Measurements from ENCODE around the gene BCAR3.
"Not testable (repeated sequence)": the region's sequence is repeated elsewhere in the genome, so short reads cannot be mapped to it uniquely, and the experiment has no call there.

BCAR3 gene

DNA sequence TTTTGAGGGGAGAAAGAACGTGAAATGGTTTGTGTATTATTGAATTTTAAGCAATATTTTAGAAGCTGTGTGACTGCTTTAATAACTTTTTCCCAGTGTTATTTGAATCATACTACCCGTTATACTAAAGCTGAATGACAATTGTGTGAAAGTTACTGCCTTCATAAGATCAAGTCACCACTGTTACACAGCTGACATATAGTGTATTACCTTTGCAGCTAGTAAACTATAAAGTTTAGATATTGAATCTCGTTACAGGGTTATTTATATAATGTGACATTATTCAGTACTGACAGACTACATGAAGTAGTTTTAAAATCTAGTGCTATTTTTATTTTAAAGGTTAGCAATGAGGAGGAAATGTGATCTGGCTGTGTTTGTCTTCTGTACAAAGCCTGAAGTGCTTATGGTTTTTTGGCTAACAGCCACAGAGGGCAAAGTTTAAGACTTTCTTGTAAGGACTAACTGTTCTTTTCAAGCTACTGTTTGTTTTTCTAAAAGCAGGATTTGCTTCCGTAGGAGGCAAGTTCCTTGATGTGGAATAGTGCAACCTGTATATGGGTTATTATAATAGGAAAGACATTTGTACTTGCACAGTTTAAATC lies 127.6 kb downstream of the BCAR3 start:
- H3K4ac ChIP-seq (ENCODE audit: low read length); H2BK15ac ChIP-seq (ENCODE audit: low read length); H3K4me3 ChIP-seq (ENCODE audit: low read length in 2 of 2); H4K91ac ChIP-seq (ENCODE audit: low read depth, low read length, poor library complexity); H4K8ac ChIP-seq (ENCODE audit: low read depth, low read length); H3K27ac ChIP-seq (replicated peaks; ENCODE audit: low read length); H2AK5ac ChIP-seq (ENCODE audit: low read depth, low read length); H3K27me3 ChIP-seq (ENCODE audit: control insufficient read depth in 3 of 3, insufficient read depth in 3 of 3, low read depth in 1 of 3, low read length in 3 of 3); H2BK5ac ChIP-seq (ENCODE audit: low read length); H3K79me1 ChIP-seq (ENCODE audit: low read depth, low read length); H2BK12ac ChIP-seq (ENCODE audit: low read length); DNase-seq (ENCODE audit: low spot score); H3K9ac ChIP-seq (ENCODE audit: low read depth, low read length, poor library complexity); H2AFZ ChIP-seq (ENCODE audit: low read length); H3K23ac ChIP-seq (ENCODE audit: low read depth, low read length, poor library complexity); H2BK120ac ChIP-seq (ENCODE audit: low read depth, low read length); H3K18ac ChIP-seq (ENCODE audit: low read length); H3K14ac ChIP-seq (ENCODE audit: low read length); H3K4me2 ChIP-seq (ENCODE audit: insufficient read depth, low read length, poor library complexity, severe bottlenecking): not testable (repeated sequence)
- peaks cover 3 to 15% of the 10 kb centered on the region in 2 donors for H3K4me1 ChIP-seq (ENCODE audit: control insufficient read depth in 2 of 2, insufficient read depth in 1 of 2, low read depth in 1 of 2, low read length in 2 of 2)
- H3K9me3 ChIP-seq (replicated peaks in 1 of 2; ENCODE audit: control insufficient read depth in 2 of 2, insufficient read depth in 1 of 2, low read depth in 1 of 2, low read length in 2 of 2) = peaks cover 0 to 15% of the 10 kb centered on the region in 2 donors
- WGBS, 2 donors (ENCODE audit: extremely low coverage in 2 of 2, insufficient read length in 2 of 2, insufficient replicate concordance in 1 of 2) = no CpG with 5 or more reads among the region's 4 CpGs
- peaks cover 5 to 83% of the 10 kb centered on the region in 2 donors for H3K36me3 ChIP-seq (replicated peaks in 1 of 2; ENCODE audit: control insufficient read depth in 2 of 2, insufficient read depth in 2 of 2, low read length in 2 of 2)

DNA sequence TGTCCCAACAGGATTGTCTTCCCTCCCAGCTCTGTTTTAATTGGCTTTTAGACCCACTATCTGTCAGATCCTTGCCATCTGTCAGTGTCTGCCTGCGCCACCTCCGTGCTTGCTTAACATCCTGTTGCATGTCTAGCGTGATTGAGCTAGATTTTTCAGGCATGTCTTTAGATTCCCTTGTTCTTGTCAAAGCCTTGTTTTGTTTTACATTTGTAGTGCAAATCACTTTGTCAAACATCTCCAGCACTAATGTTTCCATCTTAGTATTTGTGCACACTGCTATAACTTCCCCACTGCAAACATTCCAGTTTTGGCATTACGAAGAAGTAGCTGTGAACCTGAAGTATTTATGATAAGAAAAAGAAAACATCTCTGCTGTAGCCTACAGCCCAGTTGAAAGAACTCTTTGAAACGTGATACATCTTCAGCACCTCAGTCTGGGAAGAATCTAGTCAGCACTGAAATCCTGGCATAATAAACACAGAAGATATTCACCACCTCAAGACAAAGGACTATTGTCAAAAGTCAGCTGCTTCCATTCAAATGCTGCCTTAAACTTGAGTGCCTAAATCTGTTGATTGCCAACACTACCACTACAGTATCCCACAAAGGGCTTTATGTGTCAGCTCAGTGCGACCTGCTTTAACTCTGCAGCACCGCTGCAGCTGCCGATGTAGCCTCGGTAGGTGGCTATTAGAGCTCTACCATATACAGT lies 128.7 kb downstream of the BCAR3 start:
- Histone ChIP-seq H3K79me1 (ENCODE audit: low read depth, low read length) (no peaks in the 10 kb centered on the region), H2BK120ac (ENCODE audit: low read depth, low read length) (no peak overlapping the region), H3K14ac (ENCODE audit: low read length) (no peak overlapping the region), H3K9me3 (replicated peaks in 1 of 2; ENCODE audit: control insufficient read depth in 2 of 2, insufficient read depth in 1 of 2, low read depth in 1 of 2, low read length in 2 of 2) (peaks cover 0 to 4% of the 10 kb centered on the region in 2 donors), H3K27me3 (ENCODE audit: control insufficient read depth in 3 of 3, insufficient read depth in 3 of 3, low read depth in 1 of 3, low read length in 3 of 3) (no peaks in the 10 kb centered on the region), H2BK15ac (ENCODE audit: low read length) (no peak overlapping the region), H3K36me3 (replicated peaks in 1 of 2; ENCODE audit: control insufficient read depth in 2 of 2, insufficient read depth in 2 of 2, low read length in 2 of 2) (peaks cover 9 to 84% of the 10 kb centered on the region in 2 donors), H3K27ac (replicated peaks; ENCODE audit: low read length) (no peak overlapping the region), H2AFZ (ENCODE audit: low read length) (no peak overlapping the region), H2AK5ac (ENCODE audit: low read depth, low read length) (no peak overlapping the region), H3K4me1 (ENCODE audit: control insufficient read depth in 2 of 2, insufficient read depth in 1 of 2, low read depth in 1 of 2, low read length in 2 of 2) (peaks cover 3 to 15% of the 10 kb centered on the region in 2 donors), H4K91ac (ENCODE audit: low read depth, low read length, poor library complexity) (no peak overlapping the region), H3K4ac (ENCODE audit: low read length) (no peak overlapping the region), H2BK12ac (ENCODE audit: low read length) (no peak overlapping the region), H3K18ac (ENCODE audit: low read length) (no peak overlapping the region), H2BK5ac (ENCODE audit: low read length) (no peak overlapping the region), H3K4me2 (ENCODE audit: insufficient read depth, low read length, poor library complexity, severe bottlenecking) (no peak overlapping the region), H3K4me3 (ENCODE audit: low read length in 2 of 2) (no peak overlapping the region), H3K23ac (ENCODE audit: low read depth, low read length, poor library complexity) (no peak overlapping the region), H3K9ac (ENCODE audit: low read depth, low read length, poor library complexity) (no peak overlapping the region), H4K8ac (ENCODE audit: low read depth, low read length) (no peak overlapping the region)
- DNase-seq (ENCODE audit: low spot score) = no peak
- no CpG with 5 or more reads among the region's 9 CpGs for WGBS, 2 donors (ENCODE audit: extremely low coverage in 2 of 2, insufficient read length in 2 of 2, insufficient replicate concordance in 1 of 2)

DNA sequence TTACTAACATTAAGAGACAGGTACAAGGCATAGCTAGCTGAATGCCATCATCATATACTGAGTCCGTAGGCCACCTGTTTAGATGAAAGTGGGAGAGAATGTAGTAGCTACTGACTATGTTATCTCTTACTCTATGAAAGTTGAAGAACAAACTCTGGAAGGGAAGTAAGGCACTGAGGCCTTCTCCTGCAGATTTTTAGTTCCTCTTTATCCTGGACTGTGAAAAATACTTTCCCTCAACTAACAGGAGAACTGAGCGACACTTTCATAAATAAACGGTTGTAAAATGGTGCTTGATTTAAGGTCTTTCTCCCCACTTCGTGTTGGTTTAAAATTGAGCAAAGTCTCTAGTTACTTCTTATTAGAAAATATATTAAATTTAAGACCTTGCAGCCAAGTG lies 131.8 kb downstream of the BCAR3 start:
- Histone ChIP-seq H4K91ac (ENCODE audit: low read depth, low read length, poor library complexity) (no peak overlapping the region), H3K36me3 (replicated peaks in 1 of 2; ENCODE audit: control insufficient read depth in 2 of 2, insufficient read depth in 2 of 2, low read length in 2 of 2) (peaks cover 11 to 100% of the 10 kb centered on the region in 2 donors), H3K27me3 (ENCODE audit: control insufficient read depth in 3 of 3, insufficient read depth in 3 of 3, low read depth in 1 of 3, low read length in 3 of 3) (no peaks in the 10 kb centered on the region), H2AFZ (ENCODE audit: low read length) (no peak overlapping the region), H3K4me1 (ENCODE audit: control insufficient read depth in 2 of 2, insufficient read depth in 1 of 2, low read depth in 1 of 2, low read length in 2 of 2) (peaks cover 3 to 15% of the 10 kb centered on the region in 2 donors), H3K9me3 (replicated peaks in 1 of 2; ENCODE audit: control insufficient read depth in 2 of 2, insufficient read depth in 1 of 2, low read depth in 1 of 2, low read length in 2 of 2) (no peaks in the 10 kb centered on the region), H2BK12ac (ENCODE audit: low read length) (no peak overlapping the region), H2BK5ac (ENCODE audit: low read length) (no peak overlapping the region), H3K18ac (ENCODE audit: low read length) (no peak overlapping the region), H3K23ac (ENCODE audit: low read depth, low read length, poor library complexity) (no peak overlapping the region), H2BK15ac (ENCODE audit: low read length) (no peak overlapping the region), H2BK120ac (ENCODE audit: low read depth, low read length) (no peak overlapping the region), H2AK5ac (ENCODE audit: low read depth, low read length) (no peak overlapping the region), H3K4me3 (ENCODE audit: low read length in 2 of 2) (no peak overlapping the region), H3K79me1 (ENCODE audit: low read depth, low read length) (no peaks in the 10 kb centered on the region), H3K4ac (ENCODE audit: low read length) (no peak overlapping the region), H4K8ac (ENCODE audit: low read depth, low read length) (no peak overlapping the region), H3K14ac (ENCODE audit: low read length) (no peak overlapping the region), H3K9ac (ENCODE audit: low read depth, low read length, poor library complexity) (no peak overlapping the region), H3K27ac (replicated peaks; ENCODE audit: low read length) (no peak overlapping the region), H3K4me2 (ENCODE audit: insufficient read depth, low read length, poor library complexity, severe bottlenecking) (no peak overlapping the region)
- no CpG with 5 or more reads among the region's 4 CpGs for WGBS, 2 donors (ENCODE audit: extremely low coverage in 2 of 2, insufficient read length in 2 of 2, insufficient replicate concordance in 1 of 2)
- DNase-seq (ENCODE audit: low spot score) = no peak

DNA sequence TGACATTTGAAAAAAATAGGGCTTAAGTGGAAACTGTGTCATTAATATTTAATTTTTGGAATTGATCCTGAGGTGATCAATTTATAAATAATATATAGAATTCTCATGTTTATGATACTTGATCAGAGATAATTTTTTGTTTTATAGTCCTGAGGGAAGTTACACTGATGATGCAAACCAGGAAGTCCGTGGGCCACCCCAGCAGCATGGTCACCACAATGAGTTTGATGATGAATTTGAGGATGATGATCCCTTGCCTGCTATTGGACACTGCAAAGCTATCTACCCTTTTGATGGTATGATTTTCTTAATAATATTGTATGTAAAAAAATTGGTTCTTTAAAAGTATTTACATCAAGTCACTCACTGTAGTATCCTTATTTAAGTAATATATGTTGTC lies 132.5 kb downstream of the BCAR3 start:
- no peaks in the 10 kb centered on the region for H3K27me3 ChIP-seq (ENCODE audit: control insufficient read depth in 3 of 3, insufficient read depth in 3 of 3, low read depth in 1 of 3, low read length in 3 of 3)
- H3K36me3 ChIP-seq (replicated peaks in 1 of 2; ENCODE audit: control insufficient read depth in 2 of 2, insufficient read depth in 2 of 2, low read length in 2 of 2) = peaks cover 11 to 100% of the 10 kb centered on the region in 2 donors
- peaks cover 3 to 15% of the 10 kb centered on the region in 2 donors for H3K4me1 ChIP-seq (ENCODE audit: control insufficient read depth in 2 of 2, insufficient read depth in 1 of 2, low read depth in 1 of 2, low read length in 2 of 2)
- H2BK15ac ChIP-seq (ENCODE audit: low read length) = no peak overlapping the region
- no peak for DNase-seq (ENCODE audit: low spot score)
- no peak overlapping the region for H4K91ac ChIP-seq (ENCODE audit: low read depth, low read length, poor library complexity)
- H3K27ac ChIP-seq (replicated peaks; ENCODE audit: low read length) = no peak overlapping the region
- no peak overlapping the region for H3K4me3 ChIP-seq (ENCODE audit: low read length in 2 of 2)
- H2BK5ac ChIP-seq (ENCODE audit: low read length) = no peak overlapping the region
- no peak overlapping the region for H2BK120ac ChIP-seq (ENCODE audit: low read depth, low read length)
- no peak overlapping the region for H3K18ac ChIP-seq (ENCODE audit: low read length)
- no peaks in the 10 kb centered on the region for H3K9me3 ChIP-seq (replicated peaks in 1 of 2; ENCODE audit: control insufficient read depth in 2 of 2, insufficient read depth in 1 of 2, low read depth in 1 of 2, low read length in 2 of 2)
- no peaks in the 10 kb centered on the region for H3K79me1 ChIP-seq (ENCODE audit: low read depth, low read length)
- H3K9ac ChIP-seq (ENCODE audit: low read depth, low read length, poor library complexity) = no peak overlapping the region
- H2AK5ac ChIP-seq (ENCODE audit: low read depth, low read length) = no peak overlapping the region
- no peak overlapping the region for H2BK12ac ChIP-seq (ENCODE audit: low read length)
- H2AFZ ChIP-seq (ENCODE audit: low read length) = no peak overlapping the region
- no peak overlapping the region for H3K23ac ChIP-seq (ENCODE audit: low read depth, low read length, poor library complexity)
- no peak overlapping the region for H3K4ac ChIP-seq (ENCODE audit: low read length)
- H3K4me2 ChIP-seq (ENCODE audit: insufficient read depth, low read length, poor library complexity, severe bottlenecking) = no peak overlapping the region
- no peak overlapping the region for H3K14ac ChIP-seq (ENCODE audit: low read length)
- no CpG with 5 or more reads among the region's 1 CpG for WGBS, 2 donors (ENCODE audit: extremely low coverage in 2 of 2, insufficient read length in 2 of 2, insufficient replicate concordance in 1 of 2)
- H4K8ac ChIP-seq (ENCODE audit: low read depth, low read length) = no peak overlapping the region
